ENCODE results near the gene GIGYF1.

DNA sequence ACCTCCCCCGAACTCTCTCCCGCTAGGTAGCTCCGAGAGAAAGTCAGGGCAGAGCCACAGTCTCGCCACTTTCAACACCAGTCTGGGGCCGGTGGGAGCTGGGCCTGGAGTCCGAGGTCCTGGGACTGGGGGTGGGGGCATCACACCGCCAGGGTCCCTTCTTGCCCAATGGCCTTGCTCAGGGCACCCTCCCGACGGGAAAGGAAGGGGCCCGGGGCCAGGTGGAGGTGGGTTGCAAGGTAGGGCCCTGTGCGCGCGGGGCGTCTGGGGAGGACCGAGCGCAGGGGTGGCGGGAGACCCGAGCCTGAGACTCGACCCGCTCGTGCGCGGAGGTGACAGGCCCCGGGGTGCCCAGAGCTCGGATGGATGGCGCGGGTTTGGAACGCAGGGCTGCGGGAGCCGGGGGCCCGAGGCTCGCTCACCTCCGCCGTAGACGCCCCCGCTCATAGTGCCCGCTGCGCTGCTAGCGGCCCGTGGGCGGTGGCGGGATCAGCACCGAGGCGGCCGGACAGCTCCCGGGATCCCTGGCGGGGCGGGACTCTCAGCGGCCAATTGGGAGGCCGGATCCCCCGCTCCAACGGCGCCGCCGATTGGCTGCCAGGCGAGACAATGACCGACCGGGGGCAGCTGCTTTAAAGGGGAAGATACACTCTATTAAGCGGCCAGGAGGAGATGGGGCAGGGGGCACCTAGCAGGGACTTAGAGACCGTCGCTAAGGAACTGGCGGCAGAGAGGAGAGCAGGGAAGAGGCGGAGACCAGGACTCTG, 38.0 kb downstream of the GIGYF1 start, which contains the start of gene ACTL6B:
- TF ChIP-seq EZH2 (IDR thresholded peaks at IDR 0.05) (no peak), POLR2AphosphoS5 (IDR thresholded peaks at IDR 0.05; ENCODE audit: borderline replicate concordance, low read depth, low read length) (no peak), FOXP2 (optimal IDR thresholded peaks at IDR 0.05; ENCODE audit: control extremely low read depth, extremely low read length, insufficient read depth) (no peak)
